CD4-positive, alpha-beta T cell treated with Interleukin-1 beta for 1 hour (primary cell): ENCODE results near the gene OPCML.

Experiments
- DNase-seq, 2 donors: peaks; one replicate each; pipeline ENCODE4 v3.0.0-alpha.2; 2020 to 2022

OPCML gene

DNA sequence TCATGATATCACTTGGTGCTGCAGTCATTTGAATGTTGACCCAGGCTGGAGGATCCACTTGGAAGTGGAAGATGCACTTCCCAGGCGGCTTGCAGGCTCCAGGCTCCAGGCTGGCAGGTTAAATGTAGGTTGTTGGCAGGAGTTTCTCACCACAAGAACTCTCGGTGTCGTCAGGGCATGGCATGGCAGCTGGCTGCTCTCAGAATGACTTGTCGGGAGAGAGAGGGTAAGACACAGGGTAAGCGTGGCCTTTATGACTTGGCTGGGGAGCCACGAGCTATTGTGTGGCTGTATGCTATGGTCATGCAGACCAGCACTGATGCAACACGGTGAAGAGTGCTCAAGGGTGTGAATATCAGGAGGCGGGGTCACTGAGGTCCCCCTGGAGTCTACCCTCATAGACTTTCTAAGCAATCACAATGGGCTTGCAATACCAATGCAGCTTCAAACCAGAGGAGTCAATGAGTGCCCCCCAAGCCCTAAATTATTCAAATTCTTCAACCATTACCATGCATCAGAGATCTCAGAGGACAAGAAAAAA lies 1027.7 kb downstream of the OPCML start:
- DNase-seq = no peak

- no peak for DNase-seq
Measured at GRCh38 chr11:132501356-132501755, 1030.9 kb downstream of the OPCML start.

DNA sequence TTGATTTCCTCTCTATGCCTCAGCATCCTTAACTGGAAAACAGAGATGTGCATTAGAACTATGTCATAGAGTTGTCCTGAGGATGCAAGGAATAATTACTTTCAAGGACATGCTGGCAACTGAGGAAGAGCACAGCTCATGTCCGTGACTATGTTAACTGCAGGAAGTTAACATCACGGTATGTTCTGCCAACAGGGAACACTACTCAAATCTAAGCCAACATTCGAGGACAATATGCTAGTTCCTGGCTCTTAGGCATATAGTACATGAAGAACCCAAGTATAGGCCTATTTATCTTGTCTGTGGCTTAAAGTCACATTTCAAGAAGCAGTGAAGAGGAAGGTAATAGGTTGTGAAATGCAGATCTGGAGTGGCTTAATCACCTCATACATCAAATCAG lies 1032.6 kb downstream of the OPCML start:
- DNase-seq = no peak

- no peak for DNase-seq
Measured at GRCh38 chr11:132496341-132496740, 1036.0 kb downstream of the OPCML start.

- DNase-seq = no peak
Measured at GRCh38 chr11:132493801-132494200, 1038.5 kb downstream of the OPCML start.

DNA sequence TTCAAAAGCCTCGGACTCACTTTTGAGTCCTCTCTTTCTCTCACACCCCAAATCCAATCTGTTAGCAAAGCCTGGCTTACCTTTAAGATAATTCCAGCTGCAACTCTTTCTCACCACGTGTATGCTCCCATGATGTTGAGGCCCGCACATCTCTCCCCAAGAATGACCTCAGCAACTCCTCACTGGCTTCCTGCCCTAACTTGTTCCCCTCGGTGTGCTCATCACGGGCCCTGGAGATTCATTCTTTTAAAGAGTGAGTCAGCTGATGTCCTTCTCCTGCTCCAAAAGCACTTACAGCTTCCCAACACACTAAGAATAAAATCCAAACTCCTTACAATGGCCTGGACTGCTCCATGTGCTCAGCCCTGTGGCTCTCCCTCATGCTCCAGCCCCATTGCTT lies 1041.3 kb downstream of the OPCML start:
- DNase-seq = no peak

DNA sequence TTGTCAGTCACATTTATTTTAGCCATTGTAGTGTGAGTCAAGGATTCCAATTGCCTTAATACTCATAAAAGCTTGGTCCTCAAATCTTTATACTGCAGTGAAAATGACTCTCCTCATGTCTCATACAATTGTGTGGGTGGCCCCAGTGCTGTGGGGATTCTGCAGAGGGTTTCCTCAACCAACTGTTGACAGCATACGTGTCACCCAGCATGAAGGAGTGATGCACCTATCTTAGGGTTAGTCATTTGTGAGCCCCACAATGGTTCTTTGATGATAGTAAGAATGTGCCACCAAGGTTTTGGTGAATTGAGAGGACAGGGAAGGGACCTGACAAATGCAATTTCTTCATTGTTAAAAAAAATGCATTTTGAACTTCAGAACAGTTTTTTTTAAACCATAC lies 1046.2 kb downstream of the OPCML start:
- DNase-seq = no peak

GRCh38 chr11:132475026-132475425 lies 1057.3 kb downstream of the OPCML start:
- DNase-seq = no peak

DNA sequence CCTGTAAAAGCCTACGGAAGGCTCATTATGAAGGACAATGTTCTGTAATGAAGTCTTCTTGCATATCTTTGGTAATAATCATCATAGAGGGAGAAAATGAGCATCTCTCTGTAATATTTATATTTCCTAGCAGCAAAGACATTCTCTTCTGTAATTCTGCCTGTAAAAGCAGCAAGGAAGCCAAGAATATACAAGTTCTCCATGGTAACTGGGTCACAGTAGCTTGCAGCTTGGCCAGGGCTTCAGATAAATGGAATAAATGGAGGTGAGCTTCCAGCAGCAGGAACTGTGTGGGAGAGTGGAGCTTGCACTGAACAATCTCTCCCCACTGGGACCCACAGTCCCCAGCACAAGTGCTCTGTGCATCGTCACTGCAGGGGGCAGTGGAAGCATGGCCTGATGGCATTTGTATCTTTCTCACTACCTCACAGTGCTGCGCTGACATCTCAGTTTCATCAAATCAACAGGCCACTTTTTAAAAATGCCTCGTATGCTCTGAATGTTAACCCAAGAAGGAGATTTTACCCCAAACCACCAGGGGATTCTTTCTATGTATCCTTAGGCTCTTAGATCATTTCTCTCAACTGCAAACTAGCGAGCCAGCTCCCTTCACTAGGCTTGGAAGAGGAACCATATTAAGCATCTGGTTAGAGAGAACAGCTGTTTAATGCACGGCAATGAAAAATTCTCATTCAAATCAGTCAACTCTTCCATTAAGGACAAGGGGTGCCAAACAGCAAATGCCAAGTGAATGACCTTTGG lies 1059.7 kb downstream of the OPCML start:
- no peak for DNase-seq

DNA sequence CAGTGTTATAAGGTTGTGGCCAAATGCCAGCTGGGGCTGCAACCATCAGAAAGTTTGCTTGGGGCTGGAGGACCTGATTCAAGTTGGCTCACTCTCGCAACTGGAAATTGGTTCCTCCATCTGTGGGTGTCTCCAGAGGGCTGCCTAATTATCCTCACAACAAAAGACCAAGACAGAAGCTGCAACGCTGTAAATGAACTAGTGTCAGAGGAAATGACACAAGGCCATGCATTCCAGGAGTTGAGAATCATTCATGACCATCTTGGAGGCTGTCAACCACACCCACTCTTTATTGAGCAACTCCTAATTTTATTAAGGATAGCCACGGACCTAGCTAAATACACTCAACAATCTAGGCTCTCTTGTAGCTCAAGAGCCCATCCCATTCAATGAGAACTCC lies 1060.8 kb downstream of the OPCML start:
- no peak for DNase-seq

- no peak for DNase-seq
Measured at GRCh38 chr11:132466983-132467382, 1065.3 kb downstream of the OPCML start.

DNA sequence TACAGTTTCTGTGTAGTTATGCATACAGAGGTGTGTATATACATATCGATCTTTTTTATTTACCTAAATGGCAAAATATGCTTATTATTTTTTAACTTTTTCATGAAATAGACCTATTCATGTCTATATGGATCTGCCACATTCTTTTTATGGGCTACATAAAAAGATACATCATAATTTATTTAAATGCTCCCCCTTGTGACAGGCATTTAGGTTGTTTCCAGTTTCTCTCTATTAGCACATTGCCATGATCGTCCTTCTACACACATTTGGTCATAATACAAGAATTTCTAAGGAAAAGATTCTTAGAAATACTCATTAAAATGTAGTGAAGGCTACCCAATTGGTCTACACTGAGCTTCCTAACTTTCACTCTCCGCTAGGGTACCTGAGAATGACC lies 1067.4 kb downstream of the OPCML start:
- no peak for DNase-seq

DNA sequence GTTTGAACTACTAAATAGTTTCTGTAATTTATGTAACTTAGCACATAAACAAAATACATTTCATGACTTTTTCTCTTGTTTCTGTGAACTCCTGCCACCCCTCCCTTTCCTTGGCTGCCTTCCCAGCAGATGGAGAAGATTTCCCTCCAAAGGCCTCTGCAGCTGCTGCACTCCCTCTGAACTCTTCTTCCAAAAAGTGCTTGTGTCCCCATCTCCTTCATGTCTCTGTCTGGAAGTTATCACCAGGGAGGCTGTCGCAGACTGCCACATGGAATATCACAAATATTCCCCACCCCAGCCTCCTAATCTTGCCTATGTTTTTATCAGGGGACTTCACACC lies 1068.3 kb downstream of the OPCML start:
- DNase-seq = no peak

GRCh38 chr11:132463295-132464002 lies 1068.9 kb downstream of the OPCML start:
- DNase-seq = no peak

DNA sequence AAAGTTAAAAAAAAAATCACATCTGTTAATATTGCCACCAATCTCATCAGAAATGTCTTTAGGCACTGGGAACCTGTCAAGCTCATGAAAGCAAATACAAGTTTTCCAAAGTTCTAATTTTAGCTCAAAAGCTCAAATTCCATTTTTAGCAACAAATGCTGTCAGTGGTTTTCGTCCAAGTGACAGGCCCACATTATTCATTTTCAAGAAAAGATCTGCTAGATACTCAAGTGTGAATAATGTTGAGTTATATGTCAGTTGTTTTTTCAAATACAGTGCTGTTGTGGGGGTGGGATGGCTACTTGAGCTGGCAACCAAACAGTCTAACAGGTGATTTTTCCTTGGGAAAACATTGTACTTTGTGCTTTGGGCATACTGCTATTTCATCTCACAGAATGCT lies 1072.6 kb downstream of the OPCML start:
- no peak for DNase-seq

DNA sequence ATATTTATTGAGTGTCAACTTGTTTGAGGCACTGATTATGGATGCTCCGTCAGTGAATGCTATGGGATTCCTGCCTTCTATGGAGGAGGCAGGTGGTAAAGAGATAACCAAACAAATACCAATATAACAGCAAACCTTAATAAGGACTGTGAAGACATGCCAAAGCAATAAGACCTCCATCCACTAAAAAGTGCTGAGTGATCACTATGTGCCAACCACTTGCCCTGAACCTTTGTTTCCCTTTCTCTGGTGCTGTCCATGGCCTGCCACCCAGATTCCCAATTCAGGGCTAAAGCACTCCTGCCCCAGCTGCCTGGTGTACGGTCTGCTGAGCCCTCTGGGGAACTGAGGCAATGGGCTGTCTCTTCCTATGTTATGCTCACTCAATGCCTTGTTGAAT lies 1074.9 kb downstream of the OPCML start:
- DNase-seq = no peak

- no peak for DNase-seq
Measured at GRCh38 chr11:132456751-132457328, 1075.5 kb downstream of the OPCML start.

DNA sequence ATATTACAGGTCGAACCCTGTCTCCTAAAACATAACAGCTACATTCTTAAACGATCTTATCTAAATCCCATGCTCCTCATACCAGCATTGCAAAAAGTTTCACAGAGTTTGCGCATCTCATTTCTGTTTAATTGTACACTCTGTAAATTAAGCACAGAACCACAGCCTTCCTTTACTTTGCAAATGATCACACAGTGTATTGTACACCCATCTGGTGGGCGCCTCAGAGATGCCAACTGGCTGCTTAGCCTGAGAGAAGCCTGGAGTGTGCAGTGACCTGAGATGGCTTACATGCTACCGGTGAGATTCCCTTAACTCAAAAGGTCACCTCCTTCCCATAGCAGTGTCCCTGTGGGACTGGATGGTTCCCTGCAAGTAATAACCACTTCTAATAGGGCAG lies 1077.3 kb downstream of the OPCML start:
- no peak for DNase-seq

DNA sequence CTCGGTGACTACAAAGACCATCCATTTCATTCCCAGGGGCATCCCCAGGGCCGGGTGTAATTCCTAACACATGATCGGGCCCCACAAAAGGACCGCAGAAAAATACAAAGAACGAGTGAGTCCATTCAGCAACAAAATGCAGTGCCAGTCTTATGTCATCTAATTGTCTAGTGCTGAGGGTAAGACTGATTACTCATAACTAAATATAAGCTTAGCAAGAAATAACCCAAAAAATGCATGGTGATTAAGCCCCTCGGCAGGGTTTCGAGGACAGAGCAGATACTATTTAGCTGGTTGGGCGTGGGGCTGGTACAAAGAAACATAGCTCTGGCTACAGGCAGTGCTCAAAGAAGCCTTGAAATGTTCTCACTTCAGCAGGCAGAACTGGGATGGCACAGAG lies 1078.9 kb downstream of the OPCML start:
- DNase-seq = no peak

- DNase-seq = no peak
Measured at GRCh38 chr11:132452616-132453015, 1079.7 kb downstream of the OPCML start.

DNA sequence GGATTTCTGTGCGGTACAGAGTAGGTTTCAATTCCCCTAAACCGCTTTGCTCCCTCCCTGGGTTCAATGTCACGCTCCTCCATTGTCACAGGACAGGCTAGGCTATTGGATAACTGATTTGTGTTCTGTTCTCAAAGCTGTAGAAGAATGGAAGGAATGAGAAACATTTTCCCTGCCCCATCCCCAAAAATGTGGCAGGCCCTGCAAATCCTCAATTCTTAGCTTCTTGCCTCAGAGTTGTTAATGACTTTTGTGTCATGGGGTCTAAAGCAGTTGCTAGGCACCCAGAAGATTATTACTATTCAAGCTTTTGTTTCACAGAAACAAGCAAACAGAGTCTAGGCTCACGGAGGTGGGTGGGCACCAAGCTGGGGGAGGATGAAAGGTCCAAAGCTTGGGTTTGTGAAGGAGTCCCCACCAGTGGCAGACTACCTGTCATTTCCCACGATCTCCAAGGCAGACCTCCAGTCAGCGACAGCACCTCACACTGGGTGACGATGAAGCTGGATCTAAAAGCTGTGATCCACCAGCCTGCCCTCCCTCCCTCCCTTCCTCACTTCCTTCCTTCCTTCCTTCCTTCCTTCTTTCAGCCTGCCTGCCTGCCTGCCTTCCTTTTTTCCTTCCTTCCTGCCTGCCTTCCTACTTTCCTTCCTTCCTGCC lies 1080.2 kb downstream of the OPCML start:
- no peak for DNase-seq

GRCh38 chr11:132450631-132451030 lies 1081.7 kb downstream of the OPCML start:
- no peak for DNase-seq

GRCh38 chr11:132448334-132448995 lies 1083.8 kb downstream of the OPCML start:
- DNase-seq = no peak
